IPS-15b (cell line): ENCODE measurements around the gene NXPH3.
A peak's percentile ranks its signal among the peaks of the same experiment; 100 is the strongest.
"Not testable (repeated sequence)": the region's sequence is repeated elsewhere in the genome, so short reads cannot be mapped to it uniquely, and the experiment has no call there.

Experiments used
- H3K27me3 ChIP-seq: one replicate; pipeline ENCODE4 v1.6.1; 2013; ENCODE audit warnings: low read length; ENCODE audit not compliant: control insufficient read depth, insufficient read depth
- H3K36me3 ChIP-seq: one replicate; pipeline ENCODE4 v1.6.1; 2013; ENCODE audit warnings: low read length; ENCODE audit not compliant: control insufficient read depth, insufficient read depth
- H3K4me1 ChIP-seq: one replicate; pipeline ENCODE4 v1.6.1; 2013; ENCODE audit warnings: mild to moderate bottlenecking, low read length; ENCODE audit not compliant: control insufficient read depth, insufficient read depth
- H3K4me3 ChIP-seq: one replicate; pipeline ENCODE4 v1.5.1; 2013; ENCODE audit warnings: low read depth, low read length
- H3K9ac ChIP-seq: one replicate; pipeline ENCODE4 v1.6.1; 2013; ENCODE audit warnings: low read depth, mild to moderate bottlenecking, low read length
- H3K9me3 ChIP-seq: one replicate; pipeline ENCODE4 v1.6.1; 2013; ENCODE audit warnings: mild to moderate bottlenecking, low read length; ENCODE audit not compliant: control insufficient read depth, insufficient read depth

The NXPH3 gene

DNA sequence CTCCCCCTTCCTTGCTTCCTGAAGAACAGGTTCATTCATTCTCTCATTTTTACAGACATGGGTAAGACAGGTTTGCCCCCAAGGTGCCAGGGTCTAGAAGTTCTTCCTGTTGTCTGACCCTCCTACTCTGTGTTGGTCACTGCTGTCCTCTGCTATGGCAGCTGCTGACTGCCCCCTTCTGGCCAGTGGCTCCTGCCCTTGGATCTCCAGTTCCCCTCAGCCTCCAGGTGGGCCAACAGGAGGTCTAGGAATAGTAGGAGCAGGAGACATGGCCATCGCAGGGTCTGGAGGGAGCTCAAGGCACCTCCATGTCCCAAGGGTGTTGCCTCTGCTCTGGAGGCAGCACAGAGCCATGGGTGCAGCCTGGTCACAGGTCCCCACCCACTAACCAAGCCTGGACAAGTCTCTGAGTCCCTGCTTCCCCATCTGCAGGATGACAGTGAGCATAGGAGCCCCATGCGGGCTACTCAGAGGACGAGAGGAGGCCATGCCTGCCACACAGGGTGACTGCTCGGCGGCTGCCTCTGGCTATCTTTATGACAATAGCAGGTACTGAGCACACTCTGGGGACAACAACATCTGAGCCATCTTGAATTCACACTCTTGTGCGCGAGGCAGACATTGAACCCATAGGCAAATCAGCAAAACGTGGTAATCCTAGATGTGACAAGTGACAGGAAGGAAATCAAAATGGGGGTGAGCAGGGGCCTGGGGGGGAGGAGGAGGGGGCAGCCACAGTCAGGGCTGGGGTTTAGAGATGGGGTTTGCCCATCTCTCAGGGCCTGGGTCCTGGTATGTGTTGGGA is 27.0 kb upstream of the NXPH3 start:
- H3K4me1 ChIP-seq: peaks cover 20% of the 10 kb centered on the region

DNA sequence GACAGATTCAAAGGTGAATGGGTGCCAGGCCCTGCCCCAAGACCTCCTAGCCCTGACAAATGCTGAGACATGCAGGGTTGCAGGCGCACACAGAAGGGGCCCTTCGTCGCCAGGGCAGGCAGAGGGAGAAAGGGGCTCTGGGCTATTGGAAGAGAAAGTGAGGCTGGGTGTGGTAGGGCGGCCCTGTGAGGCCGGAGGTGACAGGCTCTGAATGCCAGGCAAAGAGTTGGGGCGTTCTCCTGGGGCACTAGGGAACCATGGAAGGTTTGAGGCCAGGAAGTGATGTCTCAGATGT is 26.4 kb upstream of the NXPH3 start:
- H3K9ac ChIP-seq: no peak overlapping the region
- peaks cover 20% of the 10 kb centered on the region for H3K4me1 ChIP-seq
- H3K36me3 ChIP-seq: no peaks in the 10 kb centered on the region
- H3K27me3 ChIP-seq: no peaks in the 10 kb centered on the region
- no peak overlapping the region for H3K4me3 ChIP-seq
- H3K9me3 ChIP-seq: no peaks in the 10 kb centered on the region

More for the DNA sequence above, 27.0 kb upstream of the NXPH3 start:
- no peaks in the 10 kb centered on the region for H3K36me3 ChIP-seq
- H3K9ac ChIP-seq: no peak overlapping the region
- no peaks in the 10 kb centered on the region for H3K27me3 ChIP-seq
- no peak overlapping the region for H3K4me3 ChIP-seq
- H3K9me3 ChIP-seq: no peaks in the 10 kb centered on the region

DNA sequence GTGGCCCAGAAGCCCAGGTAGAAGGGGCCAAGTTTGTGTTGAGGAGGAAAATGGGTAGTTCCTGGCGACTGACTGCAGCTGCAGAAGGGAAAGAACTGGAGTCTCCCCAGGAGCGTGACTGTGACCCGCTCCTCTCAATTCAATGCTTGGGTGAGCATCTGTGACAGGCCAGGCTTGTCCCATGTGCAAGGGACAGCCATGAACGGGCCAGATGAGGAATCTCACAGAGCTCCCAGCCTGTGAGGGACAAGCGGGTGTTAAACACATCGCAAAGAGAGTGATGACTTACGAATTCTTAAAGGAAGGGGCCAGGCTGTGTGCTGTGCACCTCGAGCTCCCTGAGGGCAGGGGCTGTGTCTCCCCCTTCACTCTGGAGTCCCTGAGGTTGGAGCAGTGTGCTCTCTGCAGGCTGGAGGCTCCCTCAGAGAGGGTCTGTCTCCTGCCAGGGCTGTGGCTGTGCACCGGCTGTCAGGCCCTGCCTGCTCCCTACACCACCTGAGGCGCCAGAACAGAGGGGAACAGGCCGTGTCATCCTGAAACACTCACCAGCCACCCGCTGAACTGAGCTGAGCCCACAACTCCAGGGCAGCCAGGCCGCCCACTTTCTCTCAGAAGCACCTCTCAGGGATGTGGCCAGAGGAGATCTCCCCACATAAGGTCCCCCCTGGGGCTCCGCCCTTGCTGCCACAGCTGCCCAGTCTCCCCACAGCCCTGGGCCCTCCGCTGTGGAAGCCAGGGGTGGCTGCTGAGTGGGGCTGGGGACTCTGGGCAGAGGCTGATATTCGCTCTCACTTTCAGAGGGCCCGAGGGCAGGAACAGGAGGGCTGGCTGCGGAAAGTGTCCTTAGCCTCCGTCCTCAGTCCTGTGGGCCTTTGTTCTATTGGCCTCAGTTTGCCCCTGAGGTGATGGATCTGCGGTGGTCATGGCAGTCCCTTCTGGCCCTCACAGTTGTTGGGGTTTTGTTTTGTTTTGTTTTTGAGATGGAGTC is 25.7 kb upstream of the NXPH3 start:
- Histone ChIP-seq H3K9ac (no peak overlapping the region), H3K4me3 (no peak overlapping the region), H3K9me3 (no peaks in the 10 kb centered on the region), H3K36me3 (no peaks in the 10 kb centered on the region), H3K4me1 (peaks cover 13% of the 10 kb centered on the region), H3K27me3 (no peaks in the 10 kb centered on the region)

DNA sequence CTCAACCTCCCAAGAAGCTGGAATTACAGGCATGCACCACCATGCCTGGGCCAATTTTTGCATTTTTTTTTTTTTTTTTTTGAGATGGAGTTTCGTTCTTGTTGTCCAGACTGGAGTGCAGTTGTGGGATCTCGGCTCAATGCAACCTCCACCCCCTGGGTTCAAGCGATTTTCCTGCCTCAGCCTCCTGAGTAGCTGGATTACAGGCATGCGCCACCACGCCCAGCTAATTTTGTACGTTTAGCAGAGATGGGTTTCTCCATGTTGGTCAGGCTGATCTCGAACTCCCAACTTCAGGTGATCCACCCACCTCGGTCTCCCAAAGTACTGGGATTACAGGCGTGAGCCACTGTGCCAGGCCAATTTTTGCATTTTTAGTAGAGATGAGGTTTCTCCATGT is 24.9 kb upstream of the NXPH3 start:
- H3K36me3 ChIP-seq, H3K4me1 ChIP-seq, H3K27me3 ChIP-seq, H3K9me3 ChIP-seq, H3K4me3 ChIP-seq, H3K9ac ChIP-seq: not testable (repeated sequence)

DNA sequence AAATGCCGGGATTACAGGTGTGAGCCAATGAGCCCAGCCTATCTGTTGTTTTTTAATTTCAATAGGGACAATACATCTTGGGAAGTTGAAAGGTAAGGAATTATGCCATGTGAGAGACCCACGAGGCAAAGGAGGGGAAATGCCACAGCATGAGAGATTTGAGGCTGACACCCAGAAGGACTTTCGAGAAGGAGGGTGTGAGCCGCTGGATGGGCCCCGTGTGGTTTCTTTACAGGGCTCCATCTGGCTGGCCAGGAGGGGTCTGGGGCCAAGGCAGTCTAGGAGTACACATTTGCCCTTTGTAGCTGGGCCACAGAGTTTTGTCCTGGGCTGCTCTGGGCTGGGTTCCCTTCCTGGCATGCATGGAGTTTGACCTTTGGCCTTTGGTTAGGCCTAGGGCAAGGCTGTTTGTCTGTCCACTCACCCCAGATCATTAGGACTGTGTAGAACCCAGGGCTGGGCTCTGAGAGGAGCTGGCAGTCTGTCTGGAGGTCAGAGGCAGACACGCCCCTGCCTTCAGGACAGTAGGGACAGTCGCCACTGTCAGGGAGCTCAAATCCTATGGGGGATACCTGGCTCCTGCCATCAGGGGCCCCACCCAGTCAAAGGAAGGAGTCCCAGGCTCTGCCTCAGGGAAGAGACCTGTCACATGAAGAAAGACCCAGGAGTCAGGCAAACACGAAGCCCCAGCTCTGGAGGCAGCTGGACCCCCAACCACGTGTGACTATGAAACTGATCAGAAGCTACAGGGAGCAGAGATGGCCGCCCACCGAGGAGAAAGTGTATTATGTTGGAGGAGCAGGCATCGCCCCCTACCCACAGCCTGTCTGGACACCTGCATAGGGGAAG is 24.2 kb upstream of the NXPH3 start:
- Histone ChIP-seq H3K9ac (no peak overlapping the region), H3K36me3 (no peaks in the 10 kb centered on the region), H3K4me3 (no peak overlapping the region), H3K27me3 (peaks cover 5% of the 10 kb centered on the region), H3K9me3 (no peaks in the 10 kb centered on the region), H3K4me1 (peaks cover 9% of the 10 kb centered on the region)

DNA sequence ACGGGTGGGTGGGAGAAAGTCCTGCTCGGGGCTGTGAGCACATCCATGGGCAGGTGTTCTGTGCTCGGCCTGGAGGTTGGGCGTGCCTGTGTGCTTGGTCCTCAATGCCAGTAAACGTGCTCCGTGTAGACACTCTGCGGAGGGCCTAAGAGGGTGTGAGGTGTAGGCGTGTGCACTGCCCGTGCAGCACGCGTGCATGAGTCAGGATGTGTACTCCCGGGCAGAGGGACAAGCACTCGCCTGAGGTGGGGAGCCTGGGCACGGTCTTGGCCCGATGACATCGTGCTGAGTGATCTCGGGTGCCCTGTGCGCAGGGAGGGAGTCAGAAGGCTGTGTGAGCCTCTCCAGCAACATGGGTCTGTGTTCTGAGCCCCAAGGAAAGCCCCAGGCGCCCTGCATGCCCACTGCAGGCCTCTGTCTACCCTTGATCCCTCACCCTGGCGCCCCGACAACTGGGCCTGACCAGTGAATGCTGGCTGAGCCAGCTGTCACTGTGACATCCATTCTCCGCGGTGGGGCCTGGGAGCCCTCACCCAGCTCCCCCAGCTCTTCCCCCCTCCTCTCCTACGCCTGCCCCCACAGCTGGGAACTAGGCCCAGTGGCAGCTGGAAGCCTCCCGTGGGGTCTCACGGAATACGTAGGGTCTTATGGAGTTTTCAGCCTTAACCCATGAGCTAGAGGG is 23.5 kb upstream of the NXPH3 start:
- H3K4me1 ChIP-seq: peaks cover 7% of the 10 kb centered on the region

DNA sequence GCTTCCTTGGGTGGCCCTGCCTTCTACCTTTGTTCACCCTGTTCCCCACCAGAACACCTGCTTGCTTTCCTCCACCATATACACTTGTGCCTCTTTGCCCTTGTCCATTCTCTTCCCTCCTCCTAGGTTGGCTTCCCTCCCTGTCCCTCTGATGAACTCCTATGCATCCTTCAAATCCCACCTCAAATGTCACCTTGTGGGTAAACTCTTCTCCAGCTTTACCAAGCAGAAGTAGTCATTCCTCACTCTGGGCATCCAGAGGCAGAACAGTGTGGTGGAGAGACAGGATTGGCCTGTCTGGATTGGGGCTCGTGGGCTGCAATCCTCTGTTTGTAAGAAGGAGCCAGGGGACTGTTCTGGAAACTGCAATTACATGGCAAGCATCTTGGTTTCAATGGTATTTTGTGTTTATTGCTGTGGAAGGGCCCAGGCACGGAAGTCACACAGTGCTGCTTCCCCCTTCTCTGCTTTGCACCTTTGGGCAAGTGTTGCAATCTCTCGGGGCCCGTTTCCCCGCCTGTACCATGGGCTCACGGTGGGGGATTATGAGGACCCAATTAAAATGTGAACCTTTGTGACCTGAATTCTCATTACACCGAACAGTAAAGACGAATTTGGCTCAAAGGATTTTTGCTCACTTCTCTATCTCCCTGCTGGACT is 21.9 kb upstream of the NXPH3 start:
- Histone ChIP-seq H3K4me1 (peaks cover 3% of the 10 kb centered on the region), H3K27me3 (peaks cover 5% of the 10 kb centered on the region)

More for the DNA sequence above, 23.5 kb upstream of the NXPH3 start:
- Histone ChIP-seq H3K9me3 (no peaks in the 10 kb centered on the region), H3K9ac (no peak overlapping the region), H3K36me3 (no peaks in the 10 kb centered on the region), H3K27me3 (peaks cover 5% of the 10 kb centered on the region), H3K4me3 (no peak overlapping the region)

DNA sequence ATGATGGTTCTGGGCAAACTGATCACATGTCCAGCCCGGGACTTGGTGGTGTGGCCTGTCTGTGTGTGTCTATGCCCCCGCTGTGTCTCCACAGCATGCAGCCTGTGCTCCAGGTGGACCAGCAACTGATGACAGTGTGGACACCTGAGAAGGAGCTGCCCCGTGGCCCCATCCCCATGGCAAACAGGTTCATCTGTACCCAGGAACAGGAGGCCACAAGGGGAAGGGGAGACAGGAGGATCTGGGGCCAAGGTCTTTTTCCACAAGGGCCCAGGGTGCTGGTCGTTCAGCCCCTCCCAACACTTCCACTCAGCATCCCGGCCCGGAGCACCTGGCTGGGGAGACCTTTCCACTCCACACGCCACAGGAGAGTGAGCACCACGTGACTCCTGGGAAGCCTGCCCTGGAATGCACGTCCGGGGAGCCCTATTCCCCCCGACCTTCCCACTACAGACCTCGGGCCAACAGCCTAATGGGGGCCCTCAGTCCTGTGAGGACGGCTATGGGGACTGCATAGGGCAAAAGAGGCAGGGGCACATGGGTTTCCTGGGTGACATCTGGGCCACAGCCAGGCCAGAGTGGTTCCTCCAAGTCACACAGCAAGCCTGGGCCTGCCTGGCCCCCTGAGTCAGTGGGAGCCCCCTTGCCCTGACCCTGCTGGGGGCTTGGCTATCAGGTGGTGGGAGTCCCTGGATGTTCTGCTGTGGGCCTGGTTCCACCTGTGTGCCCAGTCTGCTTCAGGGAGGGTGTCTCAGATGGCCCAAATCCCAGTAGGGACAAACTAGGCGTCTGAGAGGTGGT is 20.8 kb upstream of the NXPH3 start:
- H3K9me3 ChIP-seq: no peaks in the 10 kb centered on the region
- H3K4me1 ChIP-seq: peaks cover 3% of the 10 kb centered on the region
- H3K36me3 ChIP-seq: no peaks in the 10 kb centered on the region
- no peak overlapping the region for H3K4me3 ChIP-seq
- peaks cover 6% of the 10 kb centered on the region for H3K27me3 ChIP-seq
- H3K9ac ChIP-seq: no peak overlapping the region

More for the DNA sequence above, 21.9 kb upstream of the NXPH3 start:
- H3K9ac ChIP-seq: no peak overlapping the region
- no peaks in the 10 kb centered on the region for H3K9me3 ChIP-seq
- no peaks in the 10 kb centered on the region for H3K36me3 ChIP-seq
- no peak overlapping the region for H3K4me3 ChIP-seq

DNA sequence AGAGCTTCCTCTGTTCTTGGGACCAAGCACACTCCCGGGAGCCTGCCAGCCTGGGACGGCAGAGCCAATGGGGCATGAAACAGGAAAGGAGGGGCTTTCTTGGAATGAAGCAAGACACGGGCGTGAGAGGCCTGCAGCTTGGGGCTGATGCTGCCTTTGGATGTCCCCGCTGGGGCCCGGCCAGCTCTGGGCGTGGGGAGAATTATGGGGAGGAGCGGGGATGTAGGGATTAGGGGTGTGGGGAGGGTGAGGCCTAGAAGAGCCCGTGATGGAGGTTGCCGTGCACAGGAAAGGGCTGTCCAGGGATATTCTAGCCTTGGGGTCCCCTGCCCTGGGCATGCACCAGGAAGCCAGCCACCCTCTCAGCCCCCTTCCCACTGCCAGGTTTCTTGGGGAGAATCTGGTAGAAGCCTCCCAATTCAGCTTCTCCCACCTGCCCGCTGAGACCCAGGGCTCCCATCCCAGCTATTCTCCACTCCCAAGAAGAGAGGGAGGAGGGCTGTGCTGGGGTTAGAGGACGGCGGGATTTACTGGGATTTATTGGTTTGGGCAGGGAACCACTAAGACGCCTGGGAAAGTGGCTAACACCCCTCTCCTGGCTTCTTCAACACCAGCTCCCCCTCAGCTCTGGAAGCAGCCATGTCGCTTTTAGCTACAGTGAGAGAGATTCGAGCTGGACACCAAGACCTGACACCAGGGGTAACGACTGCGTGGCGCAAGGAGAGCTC is 20.0 kb upstream of the NXPH3 start:
- H3K4me1 ChIP-seq: peaks cover 3% of the 10 kb centered on the region
- H3K4me3 ChIP-seq: no peak overlapping the region
- peaks cover 6% of the 10 kb centered on the region for H3K27me3 ChIP-seq
- H3K9me3 ChIP-seq: no peaks in the 10 kb centered on the region
- H3K9ac ChIP-seq: peak overlapping the region; percentile 37
- H3K36me3 ChIP-seq: no peaks in the 10 kb centered on the region
